Stimulated activated CD8-positive, alpha-beta memory T cell treated with anti-CD3 and anti-CD28 coated beads, Interleukin-4, amount 100 ng/mL, for 48 hours (primary cell): ENCODE results near the gene FANCE.
"Not testable (repeated sequence)": the region's sequence is repeated elsewhere in the genome, so short reads cannot be mapped to it uniquely, and the experiment has no call there.

Experiments used
- DNase-seq: peaks from one replicate; pipeline ENCODE4 v3.0.0-alpha.2; 2020

FANCE gene

GRCh38 chr6:35500782-35501181, 48.6 kb downstream of the FANCE start:
- DNase-seq = no peak

GRCh38 chr6:35501784-35502183, 49.6 kb downstream of the FANCE start:
- DNase-seq = no peak

GRCh38 chr6:35503534-35503933, 51.4 kb downstream of the FANCE start:
- no peak for DNase-seq

- DNase-seq = no peak
Measured at GRCh38 chr6:35505999-35506412, 53.9 kb downstream of the FANCE start.

GRCh38 chr6:35506536-35506935, 54.4 kb downstream of the FANCE start:
- no peak for DNase-seq

GRCh38 chr6:35507221-35507620, 55.1 kb downstream of the FANCE start:
- no peak for DNase-seq

GRCh38 chr6:35508027-35508426, 55.9 kb downstream of the FANCE start:
- no peak for DNase-seq

GRCh38 chr6:35508542-35508941, 56.4 kb downstream of the FANCE start:
- no peak for DNase-seq

GRCh38 chr6:35510916-35511561, 58.9 kb downstream of the FANCE start:
- DNase-seq = no peak

- DNase-seq = no peak
Measured at GRCh38 chr6:35511562-35511941, 59.4 kb downstream of the FANCE start.

GRCh38 chr6:35512006-35512405, 59.9 kb downstream of the FANCE start:
- no peak for DNase-seq

- DNase-seq = no peak
Measured at GRCh38 chr6:35512740-35513139, 60.6 kb downstream of the FANCE start, which contains the start of gene TULP1. Gene TULP1, minus strand, starts transcription at chr6:35512896. Its CDS starts 38 bp downstream, at chr6:35512858.

GRCh38 chr6:35514587-35514986, 62.4 kb downstream of the FANCE start:
- no peak for DNase-seq

GRCh38 chr6:35515939-35516338, 63.8 kb downstream of the FANCE start:
- DNase-seq = not testable (repeated sequence)
